BLaER1 treated with 17β-estradiol and CSF1 and Interleukin-3, amounts not matched to agents 10 nM and 100 nM (cell line): ENCODE results near the gene DCDC2C.

Experiments
- H3K27ac ChIP-seq, 11 experiments: shearing (Covaris generic); formaldehyde crosslinking; 2 replicates each; pipeline ENCODE4 v1.8.1; 2022
- H3K27me3 ChIP-seq, 11 experiments: shearing (Covaris generic); formaldehyde crosslinking; 2 replicates each; pipeline ENCODE4 v1.8.1; 2022
- H3K36me3 ChIP-seq, 11 experiments: shearing (Covaris generic); formaldehyde crosslinking; 2 replicates each; pipeline ENCODE4 v1.8.1; 2022
- H3K4me1 ChIP-seq, 10 experiments: shearing (Covaris generic); formaldehyde crosslinking; 2 replicates each; pipeline ENCODE4 v1.8.1; 2022
- H3K4me2 ChIP-seq, 11 experiments: shearing (Covaris generic); formaldehyde crosslinking; 2 replicates each; pipeline ENCODE4 v1.8.1; 2022
- H3K4me3 ChIP-seq, 10 experiments: shearing (Covaris generic); formaldehyde crosslinking; 2 replicates each; pipeline ENCODE4 v1.8.1; 2022
- H3K9ac ChIP-seq, 11 experiments: shearing (Covaris generic); formaldehyde crosslinking; 2 replicates each; pipeline ENCODE4 v1.8.1; 2022
- H3K9me3 ChIP-seq, 11 experiments: shearing (Covaris generic); formaldehyde crosslinking; replicated peaks in 1 of 11; 2 replicates each; pipeline ENCODE4 v1.8.1; 2022
- H4K20me1 ChIP-seq, 11 experiments: shearing (Covaris generic); formaldehyde crosslinking; 2 replicates each; pipeline ENCODE4 v1.8.1; 2022
- Cebpa-rat ChIP-seq, 11 experiments: shearing (Covaris generic); IDR thresholded peaks; 2 replicates each; pipeline ENCODE4 v1.8.1; 2022

Gene DCDC2C

GRCh38 chr2:3876221-3876620 is 172.8 kb downstream of the DCDC2C start:
- H3K36me3 ChIP-seq = no peaks in the 10 kb centered on the region
- no peak overlapping the region for H3K4me2 ChIP-seq
- peaks cover 0 to 5% (median 2%) of the 10 kb centered on the region in 10 experiments; a peak in 8 of 20 replicates for H3K4me1 ChIP-seq
- peaks cover 0 to 9% (median 0%) of the 10 kb centered on the region in 11 experiments; a peak in 6 of 22 replicates for H3K9me3 ChIP-seq
- no peaks in the 10 kb centered on the region for H4K20me1 ChIP-seq
- H3K9ac ChIP-seq = no peak overlapping the region
- no peak overlapping the region for H3K27ac ChIP-seq
- H3K27me3 ChIP-seq = no peaks in the 10 kb centered on the region
- H3K4me3 ChIP-seq = no peak overlapping the region
- TF ChIP-seq Cebpa-rat (IDR thresholded peaks at IDR 0.05) = no peak

GRCh38 chr2:3876685-3877084 is 173.3 kb downstream of the DCDC2C start:
- H3K9me3 ChIP-seq = peaks cover 0 to 7% (median 0%) of the 10 kb centered on the region in 11 experiments; a peak in 6 of 22 replicates
- H3K4me2 ChIP-seq = no peak overlapping the region
- no peaks in the 10 kb centered on the region for H3K36me3 ChIP-seq
- no peak overlapping the region for H3K27ac ChIP-seq
- H3K4me3 ChIP-seq = no peak overlapping the region
- no peaks in the 10 kb centered on the region for H4K20me1 ChIP-seq
- no peak for TF ChIP-seq Cebpa-rat (IDR thresholded peaks at IDR 0.05)
- H3K9ac ChIP-seq = no peak overlapping the region
- peaks cover 0 to under 1% (median 0%) of the 10 kb centered on the region in 10 experiments; a peak in 2 of 20 replicates for H3K4me1 ChIP-seq
- no peaks in the 10 kb centered on the region for H3K27me3 ChIP-seq

GRCh38 chr2:3885629-3886628 is 182.6 kb downstream of the DCDC2C start:
- H3K4me1 ChIP-seq = peaks cover 0 to 37% (median 0%) of the 10 kb centered on the region in 10 experiments; a peak in 5 of 20 replicates
- H3K4me2 ChIP-seq = peak overlapping the region in 2 of 11 experiments; percentile 54 to 72; a peak in 4 of 22 replicates
- no peaks in the 10 kb centered on the region for H4K20me1 ChIP-seq
- no peaks in the 10 kb centered on the region for H3K36me3 ChIP-seq
- TF ChIP-seq Cebpa-rat (IDR thresholded peaks at IDR 0.05) = no peak
- H3K9me3 ChIP-seq = peaks cover 20 to 34% (median 29%) of the 10 kb centered on the region in 11 experiments
- H3K27me3 ChIP-seq = 0 out of 22 replicates have a peak, but pooled peaks cover 0 to 4% (median 0%) of the 10 kb centered on the region in 11 experiments
- peak overlapping the region in 1 of 11 experiments; percentile 48; a peak in 2 of 22 replicates for H3K27ac ChIP-seq
- H3K4me3 ChIP-seq = no peak overlapping the region
- H3K9ac ChIP-seq = no peak overlapping the region

- Histone ChIP-seq H3K27ac (no peak overlapping the region), H3K9ac (no peak overlapping the region), H3K4me3 (no peak overlapping the region), H3K36me3 (no peaks in the 10 kb centered on the region), H4K20me1 (0 out of 22 replicates have a peak, but pooled peaks cover 0 to 10% (median 0%) of the 10 kb centered on the region in 11 experiments), H3K4me1 (peaks cover 14 to 32% (median 23%) of the 10 kb centered on the region in 10 experiments), H3K9me3 (peaks cover 11 to 48% (median 17%) of the 10 kb centered on the region in 11 experiments; a peak in 19 of 22 replicates), H3K27me3 (peaks cover 0 to 48% (median 13%) of the 10 kb centered on the region in 11 experiments; a peak in 13 of 22 replicates), H3K4me2 (no peak overlapping the region)
- no peak for TF ChIP-seq Cebpa-rat (IDR thresholded peaks at IDR 0.05)
These were observed 191.6 kb downstream of the DCDC2C start for GRCh38 chr2:3895021-3895420.
